Measurements from ENCODE around the gene ACVR1B.

The ACVR1B gene

DNA sequence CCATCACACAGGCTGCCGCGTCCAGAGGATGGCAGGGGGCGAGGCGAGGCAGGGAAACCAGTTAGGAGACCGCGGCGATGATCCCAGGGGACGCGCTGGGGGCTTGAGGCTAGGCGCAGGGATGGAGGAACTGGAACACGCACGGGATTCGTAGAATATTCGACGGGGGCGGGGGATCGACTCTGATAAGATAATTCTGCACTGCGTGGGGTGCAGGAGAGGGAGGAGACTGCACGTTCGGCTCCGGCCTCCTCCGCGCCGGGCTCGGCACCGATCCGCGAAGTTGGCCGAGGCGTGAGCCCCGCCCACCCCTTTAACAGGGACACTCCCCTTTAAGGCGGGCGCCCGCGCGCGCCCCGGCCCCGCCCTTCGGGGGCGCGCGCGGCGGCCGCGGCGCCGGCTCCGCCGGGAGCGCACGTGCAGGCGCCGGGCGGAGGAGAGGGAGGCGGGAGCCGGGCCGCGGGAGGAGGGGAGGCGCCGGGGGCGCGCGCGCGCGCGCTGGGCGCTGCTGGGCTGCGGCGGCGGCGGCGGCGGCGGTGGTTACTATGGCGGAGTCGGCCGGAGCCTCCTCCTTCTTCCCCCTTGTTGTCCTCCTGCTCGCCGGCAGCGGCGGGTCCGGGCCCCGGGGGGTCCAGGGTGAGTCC, at the start of gene ACVR1B:
Gene ACVR1B, plus strand, starts transcription at position 501 of the 644 bp plus-strand sequence. Its CDS starts 45 bp downstream, at position 546.
- peak; percentile 91 for DNase-seq (ENCODE audit: low spot score)

DNA sequence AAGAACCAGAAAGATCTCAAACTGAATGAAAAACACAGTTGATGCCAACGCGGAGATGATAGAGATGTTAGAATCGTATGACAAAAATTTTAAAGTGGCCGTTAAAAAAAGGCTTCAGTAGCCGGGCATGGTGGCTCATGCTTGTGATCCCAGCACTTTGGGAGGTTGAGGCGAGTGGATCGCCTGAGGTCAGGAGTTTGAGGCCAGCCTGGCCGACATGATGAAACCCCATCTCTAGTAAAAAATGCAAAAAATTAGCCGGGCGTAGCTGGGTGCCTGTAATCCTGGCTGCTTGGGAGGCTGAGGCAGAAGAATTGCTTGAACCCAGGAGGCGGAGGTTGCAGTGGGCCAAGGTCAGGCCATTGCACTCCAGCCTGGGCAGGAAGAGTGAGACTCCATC, 49.6 kb upstream of the ACVR1B start:
- DNase-seq (ENCODE audit: low spot score): no peak

DNA sequence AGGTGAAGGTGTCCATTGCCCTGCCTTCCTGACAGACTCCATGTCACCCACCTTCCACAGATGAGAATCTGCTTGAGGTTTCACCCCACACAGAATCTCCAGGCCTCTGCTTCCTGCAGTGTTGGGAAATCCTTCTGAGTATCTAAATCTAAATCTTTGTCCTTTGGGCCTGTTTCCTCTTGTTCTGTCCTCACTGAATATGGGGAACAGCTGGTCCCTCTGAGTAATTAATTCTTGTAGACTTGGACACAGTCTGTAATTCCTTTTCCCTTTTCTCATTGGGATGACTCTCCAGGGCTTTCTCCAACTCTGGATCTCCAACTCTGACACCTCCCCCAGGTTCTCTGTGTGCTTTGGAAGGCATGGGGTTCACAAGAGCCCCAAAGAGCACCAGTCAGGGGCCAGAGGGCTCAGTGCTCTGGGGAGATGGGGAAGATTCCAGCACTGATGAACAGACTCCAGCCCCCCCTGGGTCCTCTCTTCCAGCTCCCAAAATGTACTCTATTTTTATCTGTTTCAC, 46.5 kb upstream of the ACVR1B start:
- DNase-seq (ENCODE audit: low spot score): no peak

DNA sequence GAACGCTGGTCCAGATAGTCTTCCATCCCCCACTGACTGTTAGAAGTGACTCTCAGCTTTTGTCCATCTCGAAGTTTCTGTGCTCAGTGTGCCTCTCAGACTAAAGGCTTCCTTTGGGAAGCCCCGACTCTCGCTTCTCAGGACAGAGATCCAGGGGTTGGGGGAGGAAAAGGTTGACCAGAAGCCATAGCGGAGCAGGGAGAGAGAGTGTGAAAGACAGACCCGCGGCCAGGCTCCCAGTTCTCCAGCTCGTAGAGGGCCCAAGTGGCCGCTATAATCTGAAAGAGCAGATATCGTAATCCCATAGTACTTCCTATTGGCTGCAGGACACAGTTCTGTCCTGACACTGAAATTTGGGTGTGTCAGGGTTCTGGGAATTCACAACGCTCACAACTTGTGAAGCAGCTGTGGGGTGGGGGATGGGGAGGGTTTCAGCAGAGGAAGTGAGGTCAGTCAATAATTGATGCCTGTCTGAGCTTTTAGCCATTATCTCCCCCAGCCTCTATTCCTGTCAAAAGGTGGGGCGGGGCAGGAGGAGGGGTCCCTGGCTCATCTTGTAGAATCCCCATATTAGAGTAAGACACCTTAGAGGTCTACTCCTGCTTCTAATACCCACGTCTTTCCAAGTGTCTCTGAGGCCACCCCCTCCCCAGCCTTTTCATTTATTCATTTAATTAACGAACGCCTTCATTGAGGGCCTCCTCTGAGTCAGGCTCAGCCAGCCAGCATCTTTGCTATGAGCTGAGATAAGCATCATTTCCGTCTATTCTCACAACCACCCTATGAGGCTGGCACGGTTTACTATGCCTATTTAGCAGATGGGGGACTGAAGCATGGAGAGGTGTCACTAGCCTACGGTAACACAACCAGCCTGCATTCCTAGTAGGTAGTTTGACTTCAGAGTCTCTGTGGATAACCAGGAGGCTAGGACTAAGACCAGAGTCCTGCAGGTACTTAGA, 45.7 kb upstream of the ACVR1B start:
- no peak for DNase-seq (ENCODE audit: low spot score)

DNA sequence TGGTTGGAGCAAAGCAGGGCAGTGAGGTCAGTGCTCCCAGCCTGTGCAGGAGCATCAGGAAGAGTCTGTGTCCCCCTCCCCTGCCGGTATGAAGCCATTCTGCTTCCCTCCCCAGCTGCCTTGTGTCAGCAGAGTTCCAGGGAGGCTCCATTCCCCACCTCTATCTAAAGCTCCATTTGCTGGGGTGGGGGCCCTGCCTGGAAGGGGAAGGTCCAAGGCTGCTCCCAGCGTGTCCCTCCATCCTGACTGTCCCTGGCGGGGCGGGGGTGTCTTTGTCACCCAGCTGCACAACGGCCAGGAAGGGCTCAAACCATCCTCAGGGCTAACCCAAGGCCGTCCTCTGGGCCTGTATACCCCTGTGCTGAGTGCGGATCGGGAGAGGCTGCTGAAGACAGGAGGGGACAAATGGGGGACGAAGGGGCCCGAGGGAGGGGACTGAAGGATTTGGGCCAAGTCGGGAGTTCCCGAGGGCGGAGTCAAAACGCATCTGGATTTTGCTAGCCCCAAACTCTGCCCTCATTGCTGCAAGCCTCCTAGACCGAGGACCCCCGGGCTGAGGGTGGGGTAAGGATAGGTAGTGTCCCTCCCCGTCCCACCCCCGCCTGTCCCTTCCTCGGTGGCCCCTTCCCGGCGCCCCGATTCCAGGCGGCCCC, 44.9 kb upstream of the ACVR1B start:
- no peak for DNase-seq (ENCODE audit: low spot score)

DNA sequence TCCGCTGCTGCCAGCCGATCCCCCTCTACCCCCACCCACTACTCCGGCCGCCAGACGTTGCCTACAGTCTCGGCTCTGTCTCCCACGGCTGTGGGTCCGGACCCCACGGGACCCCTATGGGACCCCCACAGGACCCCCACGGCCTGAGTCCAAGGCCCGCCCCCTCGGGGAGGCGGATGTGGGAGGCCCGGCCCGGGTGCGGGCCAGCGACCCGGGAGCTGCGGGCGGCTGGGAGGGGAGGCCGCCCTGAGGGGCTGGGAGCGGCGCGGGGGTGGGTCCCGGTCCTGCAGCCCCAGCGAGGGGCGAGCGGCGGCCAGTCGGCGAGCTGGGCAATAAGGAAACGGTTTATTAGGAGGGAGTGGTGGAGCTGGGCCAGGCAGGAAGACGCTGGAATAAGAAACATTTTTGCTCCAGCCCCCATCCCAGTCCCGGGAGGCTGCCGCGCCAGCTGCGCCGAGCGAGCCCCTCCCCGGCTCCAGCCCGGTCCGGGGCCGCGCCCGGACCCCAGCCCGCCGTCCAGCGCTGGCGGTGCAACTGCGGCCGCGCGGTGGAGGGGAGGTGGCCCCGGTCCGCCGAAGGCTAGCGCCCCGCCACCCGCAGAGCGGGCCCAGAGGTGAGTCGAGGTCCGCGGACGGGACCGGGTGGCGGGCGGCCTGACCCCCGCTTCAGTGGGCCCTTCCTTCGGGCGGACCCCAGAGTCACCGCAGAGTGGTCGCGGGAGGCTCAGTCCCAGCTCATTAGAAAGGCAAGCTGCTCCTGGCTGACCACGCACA, 44.2 kb upstream of the ACVR1B start, which contains the start of gene ACVRL1:
Gene ACVRL1, plus strand, starts transcription at position 422 of the 773 bp plus-strand sequence. CDS start 4,971 bp downstream, outside the sequence.
- no peak for DNase-seq (ENCODE audit: low spot score)

DNA sequence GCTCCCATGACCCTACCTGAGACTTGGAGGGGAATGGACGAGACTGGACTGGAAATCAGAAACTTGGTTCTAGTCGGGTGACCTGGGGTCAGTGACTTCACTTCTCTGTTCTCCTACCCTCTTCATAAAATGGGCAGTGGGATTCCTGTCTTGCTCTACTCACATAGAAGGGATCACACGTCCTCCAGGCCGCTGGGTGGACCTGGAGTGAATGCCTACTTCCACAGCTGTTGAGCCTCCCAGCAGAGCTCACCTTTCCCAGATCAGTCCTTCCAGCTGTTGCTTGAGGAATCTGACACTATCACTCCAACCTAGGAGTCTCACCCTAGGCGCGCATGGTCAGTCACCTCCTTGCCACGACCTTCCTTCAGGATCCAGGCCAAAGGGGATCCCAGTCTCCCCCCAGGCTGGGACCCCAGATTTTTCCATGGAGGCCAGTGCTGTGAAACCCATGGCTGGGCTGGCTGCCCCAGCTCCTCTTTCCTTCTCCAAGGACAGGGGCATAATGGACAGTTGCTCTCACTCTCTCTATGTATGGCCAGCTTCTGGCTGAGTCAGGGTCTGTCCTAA, 43.6 kb upstream of the ACVR1B start:
- DNase-seq (ENCODE audit: low spot score): no peak

DNA sequence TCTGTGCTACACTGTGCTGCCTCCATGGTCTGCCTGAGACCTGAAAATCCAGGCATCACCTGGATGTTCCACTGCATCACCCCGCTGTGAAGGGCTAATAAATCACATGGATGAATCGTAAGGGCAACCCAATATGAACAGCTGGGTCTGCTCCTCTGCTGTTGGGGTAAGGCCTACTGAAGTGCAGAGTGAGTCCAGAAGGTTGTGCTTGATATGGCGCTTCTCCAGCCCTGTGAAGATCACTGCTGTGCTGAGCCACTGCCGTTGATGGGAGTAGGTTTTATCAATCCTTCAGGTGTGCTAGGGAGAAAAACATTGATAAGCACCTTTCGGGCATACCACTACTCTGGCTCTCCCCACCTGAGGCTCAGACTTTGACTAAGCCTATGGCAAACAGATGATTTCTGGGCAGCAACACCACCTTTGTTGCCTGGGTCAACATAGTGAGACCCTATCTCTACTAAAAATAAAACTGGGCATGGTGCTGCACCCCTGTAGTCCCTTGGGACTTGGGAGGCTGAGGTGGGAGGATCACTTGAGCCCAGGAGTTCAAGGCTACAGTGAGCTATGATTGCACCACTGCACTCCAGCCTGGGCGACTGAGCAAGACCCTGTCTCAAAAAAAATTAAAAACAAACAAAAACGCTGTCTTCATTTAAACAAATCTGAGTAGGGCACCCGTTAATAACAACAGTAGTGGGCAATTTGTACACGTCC, 42.5 kb upstream of the ACVR1B start:
- DNase-seq (ENCODE audit: low spot score): no peak

DNA sequence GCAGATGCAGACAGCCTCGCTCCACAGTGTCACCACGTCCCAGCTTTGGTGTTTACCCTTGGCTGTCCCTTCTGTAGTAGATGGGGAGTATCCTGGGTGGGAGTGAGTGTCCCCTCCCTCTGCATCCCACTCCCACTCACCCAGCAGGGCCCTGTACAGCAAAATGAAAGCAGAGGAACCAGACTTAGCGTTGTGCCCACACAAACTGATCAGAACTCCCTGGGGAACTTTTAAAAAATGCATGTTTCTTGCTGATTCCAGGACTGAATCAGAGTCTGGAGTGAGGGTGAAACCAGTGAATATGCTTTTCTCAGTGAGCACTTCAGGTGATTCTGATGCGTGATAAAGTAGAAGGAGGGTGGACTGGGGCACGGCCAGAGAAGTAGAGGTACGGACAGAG, 41.3 kb upstream of the ACVR1B start:
- no peak for DNase-seq (ENCODE audit: low spot score)

DNA sequence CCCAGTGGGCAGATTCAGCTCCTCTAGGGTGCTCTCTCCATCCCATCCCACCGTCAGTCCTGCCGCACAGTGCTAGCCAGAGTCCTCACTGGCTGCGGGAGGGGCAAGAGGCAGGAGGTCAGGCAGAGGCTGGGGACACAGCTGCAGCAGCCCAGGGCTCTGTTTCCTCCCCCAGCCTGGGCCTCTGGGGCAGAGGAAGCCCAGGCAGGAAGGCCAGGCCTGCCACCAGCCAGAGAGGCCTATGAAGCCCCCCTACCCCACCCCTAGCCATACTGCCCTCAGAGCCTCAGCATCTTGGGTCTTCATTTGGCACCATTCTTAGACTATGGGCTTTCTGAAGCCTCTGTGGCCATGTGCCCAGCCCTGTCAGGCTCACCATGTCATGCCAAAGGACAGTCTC, 40.8 kb upstream of the ACVR1B start:
- DNase-seq (ENCODE audit: low spot score): no peak

DNA sequence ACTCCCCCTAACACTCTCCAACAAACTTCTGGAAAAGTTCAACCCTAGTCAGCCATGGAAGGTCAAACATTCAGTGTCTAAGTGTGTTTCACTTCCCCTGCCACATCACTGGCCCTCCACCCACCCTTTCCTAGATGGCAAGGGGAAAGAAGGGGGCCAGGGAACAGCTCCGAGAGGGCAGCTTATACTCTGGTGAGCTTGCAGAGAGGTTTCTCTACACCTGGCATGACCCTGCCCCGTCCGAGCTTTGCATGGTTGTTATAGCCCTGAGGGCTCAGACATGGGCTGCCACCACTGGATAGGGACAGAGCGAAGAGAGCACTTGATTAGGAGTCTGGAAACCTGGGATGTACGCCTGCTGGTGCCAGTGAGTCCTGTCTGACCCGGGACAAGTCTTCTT, 40.2 kb upstream of the ACVR1B start:
- no peak for DNase-seq (ENCODE audit: low spot score)

DNA sequence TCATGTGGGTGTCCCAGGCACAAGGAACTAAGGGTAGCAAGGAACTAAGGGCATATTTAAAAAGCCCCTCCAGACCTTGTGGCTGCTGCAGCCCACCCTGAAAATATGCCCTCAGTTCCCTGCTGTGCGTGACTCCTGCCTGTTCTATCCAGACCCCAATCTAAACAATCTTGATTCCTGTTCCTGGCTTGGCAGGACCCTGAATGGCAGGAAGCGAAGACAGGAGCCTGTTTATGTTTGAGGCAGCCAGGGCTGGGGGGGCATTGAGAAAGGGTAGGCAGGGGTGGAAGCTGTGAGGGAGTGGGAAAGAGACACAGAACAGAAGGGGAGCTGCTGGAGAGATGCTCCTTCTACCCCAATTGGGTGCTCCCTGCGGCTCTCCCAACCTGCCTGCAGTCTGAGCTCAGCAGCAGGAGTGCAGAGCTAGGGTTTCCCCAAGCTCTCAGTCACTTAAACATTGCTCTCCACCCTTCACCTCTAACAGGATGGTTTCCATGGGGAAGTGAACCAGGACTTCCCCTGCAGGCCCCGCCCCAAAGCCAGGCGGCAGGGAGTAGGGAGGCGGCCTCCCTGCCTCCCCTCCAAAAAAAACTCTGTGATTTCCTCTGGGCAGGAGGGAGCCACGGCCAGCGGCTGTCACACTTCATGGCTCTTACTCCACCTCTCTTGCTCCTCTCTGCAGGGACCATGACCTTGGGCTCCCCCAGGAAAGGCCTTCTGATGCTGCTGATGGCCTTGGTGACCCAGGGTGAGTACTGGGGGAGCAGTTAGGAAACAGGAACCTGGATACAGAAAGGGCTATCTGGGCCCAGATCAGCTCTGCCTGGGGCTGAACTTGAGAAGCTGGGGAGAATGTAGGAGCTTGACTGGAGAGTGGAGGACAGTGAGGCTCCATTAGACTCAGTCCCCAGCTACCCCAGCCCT, 39.4 kb upstream of the ACVR1B start:
- no peak for DNase-seq (ENCODE audit: low spot score)

DNA sequence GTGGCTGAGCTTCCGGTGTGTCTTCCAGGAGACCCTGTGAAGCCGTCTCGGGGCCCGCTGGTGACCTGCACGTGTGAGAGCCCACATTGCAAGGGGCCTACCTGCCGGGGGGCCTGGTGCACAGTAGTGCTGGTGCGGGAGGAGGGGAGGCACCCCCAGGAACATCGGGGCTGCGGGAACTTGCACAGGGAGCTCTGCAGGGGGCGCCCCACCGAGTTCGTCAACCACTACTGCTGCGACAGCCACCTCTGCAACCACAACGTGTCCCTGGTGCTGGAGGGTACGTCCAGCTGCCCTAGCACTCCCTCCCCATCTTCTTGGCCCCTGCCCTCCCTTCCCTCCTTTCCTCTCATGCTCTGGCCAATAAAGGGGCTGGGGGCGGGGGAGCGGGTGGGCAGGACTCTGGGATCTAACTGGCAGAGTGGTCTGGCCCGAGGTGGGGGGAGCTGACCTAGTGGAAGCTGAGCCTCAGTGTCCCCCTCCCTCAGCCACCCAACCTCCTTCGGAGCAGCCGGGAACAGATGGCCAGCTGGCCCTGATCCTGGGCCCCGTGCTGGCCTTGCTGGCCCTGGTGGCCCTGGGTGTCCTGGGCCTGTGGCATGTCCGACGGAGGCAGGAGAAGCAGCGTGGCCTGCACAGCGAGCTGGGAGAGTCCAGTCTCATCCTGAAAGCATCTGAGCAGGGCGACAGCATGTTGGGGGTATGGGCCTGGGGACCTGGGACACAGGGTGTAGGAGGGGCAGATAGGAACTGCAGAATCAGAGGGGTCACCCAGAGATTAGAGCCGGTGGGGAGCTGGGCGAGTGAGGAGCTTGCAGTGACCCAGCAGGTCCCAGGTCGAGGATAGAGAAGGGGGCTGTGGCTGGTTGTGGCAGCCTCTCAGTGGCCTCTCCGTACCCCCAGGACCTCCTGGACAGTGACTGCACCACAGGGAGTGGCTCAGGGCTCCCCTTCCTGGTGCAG, 38.1 kb upstream of the ACVR1B start:
- no peak for DNase-seq (ENCODE audit: low spot score)

DNA sequence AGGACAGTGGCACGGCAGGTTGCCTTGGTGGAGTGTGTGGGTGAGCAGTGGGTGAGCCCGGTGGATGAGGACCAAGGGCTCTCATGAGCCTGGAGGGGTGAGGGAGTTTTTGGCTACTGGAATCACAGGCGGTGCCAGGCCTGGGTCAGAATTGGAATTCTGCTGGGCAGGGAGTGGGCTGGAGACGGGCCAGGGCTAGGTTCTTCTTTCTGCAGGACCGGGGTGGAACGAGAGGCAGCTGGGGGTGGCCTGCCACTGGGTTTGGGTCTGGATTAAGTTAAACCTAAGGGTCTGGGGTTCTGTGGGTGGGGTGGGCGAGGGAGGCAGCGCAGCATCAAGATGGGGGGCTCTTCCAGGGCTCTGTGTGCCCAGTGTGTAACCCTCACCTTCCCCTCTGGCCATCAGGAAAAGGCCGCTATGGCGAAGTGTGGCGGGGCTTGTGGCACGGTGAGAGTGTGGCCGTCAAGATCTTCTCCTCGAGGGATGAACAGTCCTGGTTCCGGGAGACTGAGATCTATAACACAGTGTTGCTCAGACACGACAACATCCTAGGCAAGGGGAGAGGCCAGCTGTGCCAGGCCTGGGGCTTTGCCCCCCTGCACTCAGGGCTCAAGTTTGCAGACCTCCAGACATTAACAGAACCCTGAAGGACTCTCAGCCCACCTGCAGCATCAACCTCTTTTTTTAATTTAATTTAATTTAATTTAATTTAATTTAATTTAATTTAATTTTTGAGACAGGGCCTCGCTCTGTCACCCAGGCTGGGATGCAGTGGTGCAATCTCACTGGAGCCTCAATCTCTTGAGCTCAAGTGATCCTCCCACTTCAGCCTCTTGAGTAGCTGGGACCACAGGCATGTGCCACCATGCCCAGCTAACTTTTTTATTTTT, 37.2 kb upstream of the ACVR1B start:
- DNase-seq (ENCODE audit: low spot score): no peak

DNA sequence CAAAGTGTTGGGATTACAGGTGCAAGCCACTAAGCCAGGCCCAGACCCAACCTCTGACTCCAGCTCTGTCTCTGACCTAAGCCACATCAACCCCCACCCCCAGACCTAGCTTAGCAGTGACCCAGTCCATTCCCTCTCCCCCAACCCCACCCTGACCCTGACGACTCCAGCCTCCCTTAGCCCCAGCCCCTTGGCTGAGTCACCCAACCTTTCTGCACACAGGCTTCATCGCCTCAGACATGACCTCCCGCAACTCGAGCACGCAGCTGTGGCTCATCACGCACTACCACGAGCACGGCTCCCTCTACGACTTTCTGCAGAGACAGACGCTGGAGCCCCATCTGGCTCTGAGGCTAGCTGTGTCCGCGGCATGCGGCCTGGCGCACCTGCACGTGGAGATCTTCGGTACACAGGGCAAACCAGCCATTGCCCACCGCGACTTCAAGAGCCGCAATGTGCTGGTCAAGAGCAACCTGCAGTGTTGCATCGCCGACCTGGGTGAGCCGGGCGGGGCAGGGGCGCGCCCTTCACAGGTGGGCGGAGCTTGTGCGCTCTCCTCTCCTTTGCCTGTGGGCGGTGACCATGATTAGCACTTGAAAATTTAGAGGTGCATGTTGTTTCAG, 36.4 kb upstream of the ACVR1B start:
- no peak for DNase-seq (ENCODE audit: low spot score)

DNA sequence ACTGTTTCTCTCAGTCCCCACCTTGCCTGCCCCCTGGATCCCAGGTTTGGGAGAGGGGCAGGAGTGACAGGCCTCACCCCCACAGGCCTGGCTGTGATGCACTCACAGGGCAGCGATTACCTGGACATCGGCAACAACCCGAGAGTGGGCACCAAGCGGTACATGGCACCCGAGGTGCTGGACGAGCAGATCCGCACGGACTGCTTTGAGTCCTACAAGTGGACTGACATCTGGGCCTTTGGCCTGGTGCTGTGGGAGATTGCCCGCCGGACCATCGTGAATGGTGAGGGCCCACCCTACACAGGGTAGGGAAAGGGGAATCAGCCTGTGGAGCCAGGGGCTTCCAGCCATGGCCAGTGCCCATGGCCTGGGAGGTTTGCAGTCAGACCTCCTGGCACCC, 35.5 kb upstream of the ACVR1B start:
- DNase-seq (ENCODE audit: low spot score): no peak

DNA sequence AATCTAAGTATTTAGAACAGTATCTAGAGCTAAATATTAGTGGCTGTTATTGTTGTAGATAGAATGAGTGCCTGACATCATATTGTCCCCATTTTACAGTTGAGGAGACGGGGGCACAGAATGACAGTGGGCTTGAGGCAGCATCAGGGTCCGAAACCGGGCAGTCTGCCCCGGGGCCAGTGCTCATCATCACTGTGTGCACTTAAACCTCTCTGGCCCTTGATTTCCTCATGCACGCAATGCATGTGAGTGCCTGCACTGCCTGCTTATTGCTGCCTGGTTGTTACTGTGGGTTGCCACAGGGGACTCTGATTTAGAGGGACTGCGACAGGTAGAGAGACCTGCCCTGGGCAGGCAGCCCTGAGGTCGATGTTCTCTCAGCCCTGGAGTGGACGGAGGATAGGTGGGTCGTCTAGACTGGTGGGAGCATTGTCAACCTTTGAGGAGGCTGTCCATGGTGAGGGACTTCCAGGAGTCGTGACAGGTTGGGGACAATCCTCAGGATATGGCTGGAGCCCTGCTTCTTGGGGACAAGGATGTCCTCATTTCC, 34.4 kb upstream of the ACVR1B start:
- no peak for DNase-seq (ENCODE audit: low spot score)

Measured in CD4-positive, alpha-beta T cell treated with Interleukin-2 at 100 ng/mL for 4 hours (primary cell).